ENCODE results near the gene IL1RN. TPM values are rescaled to one million over a fixed set of nuclear protein-coding genes. Genes with fewer than 3 reads are reported as not detected.

Gene IL1RN
- total RNA-seq, 1 donor from 2014 or later, result 44.7 TPM

- DNase-seq, result peak; percentile 59
Observed at GRCh38 chr2:113157118-113157896, 29.9 kb downstream of the IL1RN start.

- no peak for DNase-seq
Observed at GRCh38 chr2:113157897-113158753, 30.7 kb downstream of the IL1RN start.

GRCh38 chr2:113158884-113159553 lies 31.6 kb downstream of the IL1RN start:
- no peak for DNase-seq

GRCh38 chr2:113160248-113160647 lies 32.9 kb downstream of the IL1RN start:
- no peak for DNase-seq

GRCh38 chr2:113160962-113161361 lies 33.6 kb downstream of the IL1RN start:
- no peak for DNase-seq

GRCh38 chr2:113162173-113162572 lies 34.8 kb downstream of the IL1RN start:
- no peak for DNase-seq

- no peak for DNase-seq
Observed at GRCh38 chr2:113162869-113163268, 35.5 kb downstream of the IL1RN start.

- peak; percentile 30 for DNase-seq
Observed at GRCh38 chr2:113164215-113164929, 37.0 kb downstream of the IL1RN start.

GRCh38 chr2:113164930-113165585 lies 37.7 kb downstream of the IL1RN start:
- DNase-seq, result no peak

- no peak for DNase-seq
Observed at GRCh38 chr2:113166187-113166645, 38.8 kb downstream of the IL1RN start.

GRCh38 chr2:113167115-113167932 lies 39.9 kb downstream of the IL1RN start:
- DNase-seq, result no peak

GRCh38 chr2:113167962-113168340 lies 40.6 kb downstream of the IL1RN start:
- no peak for DNase-seq

- no peak for DNase-seq
Observed at GRCh38 chr2:113169002-113169530, 41.7 kb downstream of the IL1RN start.

- no peak for DNase-seq
Observed at GRCh38 chr2:113169586-113169985, 42.2 kb downstream of the IL1RN start.

GRCh38 chr2:113171334-113172075 lies 44.1 kb downstream of the IL1RN start:
- DNase-seq, result no peak

- no peak for DNase-seq
Observed at GRCh38 chr2:113172721-113173541, 45.5 kb downstream of the IL1RN start.

- DNase-seq, result no peak
Observed at GRCh38 chr2:113173542-113174375, 46.4 kb downstream of the IL1RN start, which contains the start of gene PSD4. TSS of gene PSD4 (plus strand) at chr2:113173971. CDS start at chr2:113182457, 8,486 bp downstream.

GRCh38 chr2:113174376-113174750 lies 47.0 kb downstream of the IL1RN start:
- no peak for DNase-seq
